Ishikawa (cell line): ENCODE data around the gene PDE6H.

Experiments used
- CEBPB ChIP-seq: IDR thresholded peaks from 2 replicates; pipeline ENCODE4 v1.6.1; 2012
- EGR1 ChIP-seq: IDR thresholded peaks from 2 replicates; pipeline ENCODE4 v1.6.1; 2012
- FOXM1 ChIP-seq: IDR thresholded peaks from 2 replicates; pipeline ENCODE4 v1.6.1; 2012; ENCODE audit warnings: low read depth, borderline replicate concordance
- TCF12 ChIP-seq: IDR thresholded peaks from 2 replicates; pipeline ENCODE4 v1.6.1; 2012; ENCODE audit warnings: low read depth
- TEAD4 ChIP-seq: IDR thresholded peaks from 2 replicates; pipeline ENCODE4 v1.6.1; 2012
- ZBTB7A ChIP-seq: IDR thresholded peaks from 2 replicates; pipeline ENCODE4 v1.6.1; 2012; ENCODE audit warnings: low read depth
- TF ChIP-seq, protein P1 (sequence below): IDR thresholded peaks from 2 replicates; pipeline ENCODE4 v1.6.1; 2012; ENCODE audit warnings: low read depth, mild to moderate bottlenecking

DNA sequence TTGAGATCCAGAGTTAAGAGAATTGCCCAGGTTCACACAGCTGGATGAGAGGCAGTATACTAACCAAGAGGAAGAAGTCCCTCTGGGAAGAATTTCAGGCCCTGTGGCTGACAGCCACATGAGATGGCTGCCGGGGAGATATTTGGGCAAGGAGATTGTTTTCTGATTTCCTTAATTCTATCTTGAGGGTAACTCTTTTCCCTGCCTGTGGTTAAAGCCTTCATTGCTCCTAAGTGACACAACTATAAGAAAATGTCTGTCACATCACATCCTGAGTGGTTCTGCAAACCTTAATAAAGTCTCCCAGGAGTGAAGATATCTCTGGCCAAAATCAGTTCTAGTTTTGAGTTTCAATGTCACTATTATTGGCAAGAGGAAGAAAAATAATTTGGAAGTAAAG lies 21.0 kb upstream of the PDE6H start:
- no peak for TF ChIP-seq CEBPB
- TF ChIP-seq EGR1, result no peak
- no peak for TF ChIP-seq TCF12
- no peak for TF ChIP-seq FOXM1
- no peak for TF ChIP-seq ZBTB7A
- TF ChIP-seq, protein P1, sequence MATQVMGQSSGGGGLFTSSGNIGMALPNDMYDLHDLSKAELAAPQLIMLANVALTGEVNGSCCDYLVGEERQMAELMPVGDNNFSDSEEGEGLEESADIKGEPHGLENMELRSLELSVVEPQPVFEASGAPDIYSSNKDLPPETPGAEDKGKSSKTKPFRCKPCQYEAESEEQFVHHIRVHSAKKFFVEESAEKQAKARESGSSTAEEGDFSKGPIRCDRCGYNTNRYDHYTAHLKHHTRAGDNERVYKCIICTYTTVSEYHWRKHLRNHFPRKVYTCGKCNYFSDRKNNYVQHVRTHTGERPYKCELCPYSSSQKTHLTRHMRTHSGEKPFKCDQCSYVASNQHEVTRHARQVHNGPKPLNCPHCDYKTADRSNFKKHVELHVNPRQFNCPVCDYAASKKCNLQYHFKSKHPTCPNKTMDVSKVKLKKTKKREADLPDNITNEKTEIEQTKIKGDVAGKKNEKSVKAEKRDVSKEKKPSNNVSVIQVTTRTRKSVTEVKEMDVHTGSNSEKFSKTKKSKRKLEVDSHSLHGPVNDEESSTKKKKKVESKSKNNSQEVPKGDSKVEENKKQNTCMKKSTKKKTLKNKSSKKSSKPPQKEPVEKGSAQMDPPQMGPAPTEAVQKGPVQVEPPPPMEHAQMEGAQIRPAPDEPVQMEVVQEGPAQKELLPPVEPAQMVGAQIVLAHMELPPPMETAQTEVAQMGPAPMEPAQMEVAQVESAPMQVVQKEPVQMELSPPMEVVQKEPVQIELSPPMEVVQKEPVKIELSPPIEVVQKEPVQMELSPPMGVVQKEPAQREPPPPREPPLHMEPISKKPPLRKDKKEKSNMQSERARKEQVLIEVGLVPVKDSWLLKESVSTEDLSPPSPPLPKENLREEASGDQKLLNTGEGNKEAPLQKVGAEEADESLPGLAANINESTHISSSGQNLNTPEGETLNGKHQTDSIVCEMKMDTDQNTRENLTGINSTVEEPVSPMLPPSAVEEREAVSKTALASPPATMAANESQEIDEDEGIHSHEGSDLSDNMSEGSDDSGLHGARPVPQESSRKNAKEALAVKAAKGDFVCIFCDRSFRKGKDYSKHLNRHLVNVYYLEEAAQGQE, result no peak
- no peak for TF ChIP-seq TEAD4
